Gastrocnemius medialis (tissue), 4 donors: ENCODE measurements around the gene MGRN1.

Experiments
- POLR2A ChIP-seq, 2 donors: fragments of 450-650 bp; IDR thresholded peaks; one replicate each; pipeline ENCODE4 v1.6.1; 2017; ENCODE audit warnings: antibody characterized with exemption in 2 of 2, mild to moderate bottlenecking in 2 of 2, moderate library complexity in 2 of 2
- TF ChIP-seq, protein P1 (sequence below), 5 experiments: fragments of 450-650 bp in 3 of 5; fragments of 200-600 bp in 2 of 5; sonication (generic) in 2 of 5; IDR thresholded peaks in 4 of 5; conservative IDR thresholded peaks in 1 of 5; 1 replicate in 4 of 5; 2 replicates in 1 of 5; pipeline ENCODE4 v1.5.1; 2016 to 2019; ENCODE audit warnings: antibody characterized with exemption in 5 of 5, mild to moderate bottlenecking in 3 of 5, moderate library complexity in 3 of 5

DNA sequence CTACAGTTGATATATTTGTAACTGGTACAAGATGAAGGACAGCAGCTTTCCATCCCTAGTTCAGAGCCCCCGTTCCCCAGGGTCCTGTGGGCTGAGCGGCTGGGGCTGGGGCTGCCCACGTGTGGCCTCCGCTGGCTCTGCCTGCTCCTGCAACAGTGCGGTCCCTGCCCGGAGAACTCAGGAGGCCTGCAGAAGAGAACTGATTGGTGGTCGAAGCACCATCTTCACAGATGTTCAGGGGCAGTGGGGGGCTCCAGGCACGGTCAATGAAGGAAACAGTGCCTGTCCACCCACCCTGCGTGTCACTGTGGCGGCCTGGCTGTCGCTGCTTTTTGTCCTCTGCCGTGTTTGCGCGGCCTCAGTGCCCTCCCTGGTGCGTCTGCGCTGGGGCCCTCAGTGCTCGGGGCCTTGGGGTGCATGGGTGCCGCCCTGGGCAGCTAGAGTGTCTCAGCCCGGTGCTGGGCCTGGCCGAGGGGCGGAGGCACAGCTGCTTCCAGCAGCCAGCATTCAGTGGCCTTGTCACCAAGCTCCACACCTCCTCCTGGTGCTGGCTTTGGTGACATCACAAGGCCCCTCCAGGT is 64.6 kb downstream of the MGRN1 start:
- no peak for TF ChIP-seq POLR2A (IDR thresholded peaks at IDR 0.05)
- TF ChIP-seq, protein P1, sequence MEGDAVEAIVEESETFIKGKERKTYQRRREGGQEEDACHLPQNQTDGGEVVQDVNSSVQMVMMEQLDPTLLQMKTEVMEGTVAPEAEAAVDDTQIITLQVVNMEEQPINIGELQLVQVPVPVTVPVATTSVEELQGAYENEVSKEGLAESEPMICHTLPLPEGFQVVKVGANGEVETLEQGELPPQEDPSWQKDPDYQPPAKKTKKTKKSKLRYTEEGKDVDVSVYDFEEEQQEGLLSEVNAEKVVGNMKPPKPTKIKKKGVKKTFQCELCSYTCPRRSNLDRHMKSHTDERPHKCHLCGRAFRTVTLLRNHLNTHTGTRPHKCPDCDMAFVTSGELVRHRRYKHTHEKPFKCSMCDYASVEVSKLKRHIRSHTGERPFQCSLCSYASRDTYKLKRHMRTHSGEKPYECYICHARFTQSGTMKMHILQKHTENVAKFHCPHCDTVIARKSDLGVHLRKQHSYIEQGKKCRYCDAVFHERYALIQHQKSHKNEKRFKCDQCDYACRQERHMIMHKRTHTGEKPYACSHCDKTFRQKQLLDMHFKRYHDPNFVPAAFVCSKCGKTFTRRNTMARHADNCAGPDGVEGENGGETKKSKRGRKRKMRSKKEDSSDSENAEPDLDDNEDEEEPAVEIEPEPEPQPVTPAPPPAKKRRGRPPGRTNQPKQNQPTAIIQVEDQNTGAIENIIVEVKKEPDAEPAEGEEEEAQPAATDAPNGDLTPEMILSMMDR (IDR thresholded peaks at IDR 0.05 in 4 of 5, conservative IDR thresholded peaks at IDR 0.05 in 1 of 5): no peak
